Limb (tissue), 2 donors: ENCODE data around the gene PEX1.
"Not testable (repeated sequence)": the region's sequence is repeated elsewhere in the genome, so short reads cannot be mapped to it uniquely, and the experiment has no call there.

Experiments
- DNase-seq, 2 donors: peaks; one replicate each; pipeline ENCODE4 v3.0.0-alpha.2; 2016; ENCODE audit errors: extremely low spot score in 2 of 2

The PEX1 gene

DNA sequence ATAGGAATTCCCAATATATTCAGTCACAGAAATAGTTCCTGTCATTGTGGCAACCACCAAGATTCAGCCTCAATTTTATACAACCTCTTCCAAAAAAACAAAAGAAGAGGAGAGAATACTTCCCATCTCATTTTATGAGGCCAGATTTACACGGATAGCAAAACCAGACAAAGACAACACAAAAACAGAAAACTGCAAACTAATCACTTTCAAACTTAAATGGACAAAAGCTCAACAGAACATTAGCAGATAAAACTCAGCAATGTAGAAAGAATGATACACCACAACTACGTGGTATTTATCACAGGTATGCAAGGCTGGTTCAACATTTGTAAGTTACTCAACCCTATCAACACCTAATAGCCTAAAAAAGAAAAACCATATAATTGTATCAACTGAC is 22.0 kb downstream of the PEX1 start:
- no peak for DNase-seq

DNA sequence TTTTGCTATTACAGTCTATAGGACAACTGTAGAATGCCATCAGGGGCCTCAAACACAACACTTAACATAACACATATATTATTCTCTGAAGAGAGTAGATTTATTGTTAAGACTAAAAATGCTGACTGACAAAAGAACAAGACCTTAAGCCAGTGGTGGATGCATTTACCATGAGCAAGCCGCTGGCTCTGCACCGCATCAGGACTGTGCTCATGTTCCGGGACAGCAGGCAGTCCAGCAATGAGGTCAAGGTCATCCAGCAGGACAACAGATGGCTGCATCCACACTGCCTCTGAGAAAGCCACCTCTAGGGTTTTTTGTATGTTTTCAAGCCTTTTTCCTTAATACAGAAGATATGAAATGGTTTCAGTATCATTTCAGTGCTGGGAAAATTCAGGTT is 23.8 kb downstream of the PEX1 start:
- DNase-seq = no peak

DNA sequence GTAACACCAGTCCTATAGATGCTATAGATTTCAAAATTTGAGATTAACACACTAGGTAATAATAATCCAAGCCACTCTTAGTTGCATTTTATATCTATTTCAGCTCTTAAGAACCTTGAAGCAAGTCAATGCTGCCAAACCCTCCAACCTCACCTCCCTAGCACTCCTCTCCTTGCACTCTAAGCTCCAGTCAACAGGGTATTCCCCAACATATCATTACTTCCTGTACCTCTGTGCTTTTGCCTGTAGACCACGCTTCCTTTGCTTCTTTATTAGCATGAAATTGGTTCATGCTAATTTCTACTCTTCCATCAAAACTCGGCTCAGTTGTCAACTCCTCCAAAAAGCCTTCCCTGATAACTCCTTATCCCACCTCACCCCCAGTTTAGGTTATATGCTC is 24.6 kb downstream of the PEX1 start:
- DNase-seq = no peak

DNA sequence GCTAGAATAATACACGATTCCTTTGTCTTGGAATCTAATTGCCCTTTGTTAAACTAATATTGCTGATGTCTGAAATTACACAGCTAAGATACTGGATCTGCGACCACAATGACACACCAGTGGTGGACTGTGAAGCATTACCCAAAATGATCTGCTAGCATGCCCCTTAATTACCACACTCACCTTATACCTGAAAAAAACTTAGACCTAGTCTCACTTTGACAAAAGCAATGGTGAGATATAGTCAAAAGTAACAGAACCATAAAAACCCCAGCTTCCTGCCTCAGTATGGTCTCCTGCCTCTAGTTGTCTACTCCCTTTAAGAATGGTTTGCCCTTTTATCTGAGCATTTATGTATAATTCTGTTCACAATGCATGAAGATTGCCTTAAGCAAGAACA is 29.8 kb downstream of the PEX1 start:
- DNase-seq = no peak

DNA sequence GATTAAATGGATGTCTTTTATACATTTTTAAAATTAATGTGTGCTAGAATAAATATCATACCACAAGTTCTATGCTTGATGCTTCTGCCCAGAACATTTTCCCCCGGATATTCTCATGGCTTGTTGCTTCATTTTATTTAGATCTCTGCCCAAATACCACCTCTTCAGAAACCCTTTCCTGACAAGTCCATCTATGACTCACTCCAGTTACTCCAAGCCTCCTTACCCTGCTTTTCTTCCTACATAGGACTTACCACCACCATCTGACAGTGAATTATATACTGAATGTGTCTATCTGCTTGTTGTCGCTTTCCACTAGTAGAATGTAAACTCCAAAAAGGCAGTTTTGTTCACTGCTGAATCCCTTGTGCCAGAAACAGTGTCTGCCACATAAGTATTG is 31.4 kb downstream of the PEX1 start:
- no peak for DNase-seq

DNA sequence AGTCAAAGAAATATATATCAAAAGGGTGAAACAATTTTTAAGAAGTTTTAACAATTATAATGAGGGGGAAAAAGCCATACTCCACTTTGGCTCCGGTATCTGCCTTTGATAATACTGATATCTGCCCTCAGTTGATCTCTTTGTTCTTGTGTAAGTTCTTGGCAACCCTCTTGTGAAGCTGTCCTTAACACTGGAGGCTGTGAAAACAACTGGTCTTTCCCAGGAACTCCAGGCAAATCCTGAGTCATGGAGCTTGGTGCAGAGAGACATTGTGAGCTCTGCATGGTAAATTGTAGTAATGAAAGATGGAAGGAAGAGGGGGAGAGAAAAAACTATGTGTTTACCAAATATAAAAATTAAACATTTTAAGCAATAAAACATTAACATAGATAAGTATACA is 38.7 kb downstream of the PEX1 start:
- DNase-seq = no peak

DNA sequence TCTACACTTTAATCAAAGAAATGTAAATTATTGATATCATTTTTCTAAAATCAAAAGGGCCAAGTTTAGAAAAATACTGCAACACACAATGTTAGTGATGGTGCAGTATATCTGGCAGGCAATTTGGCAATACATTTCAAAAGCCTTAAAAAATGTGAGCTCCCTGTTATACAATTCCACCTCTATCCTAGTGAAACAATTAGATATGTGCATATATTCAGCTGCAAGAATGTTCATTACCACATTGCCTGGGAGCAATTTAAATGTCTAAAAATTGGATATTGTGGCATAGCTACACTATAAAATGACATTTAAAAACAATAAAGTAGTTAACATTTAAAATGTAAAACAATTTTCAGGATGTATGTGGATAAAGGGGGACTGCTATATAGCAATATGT is 40.5 kb downstream of the PEX1 start:
- no peak for DNase-seq

DNA sequence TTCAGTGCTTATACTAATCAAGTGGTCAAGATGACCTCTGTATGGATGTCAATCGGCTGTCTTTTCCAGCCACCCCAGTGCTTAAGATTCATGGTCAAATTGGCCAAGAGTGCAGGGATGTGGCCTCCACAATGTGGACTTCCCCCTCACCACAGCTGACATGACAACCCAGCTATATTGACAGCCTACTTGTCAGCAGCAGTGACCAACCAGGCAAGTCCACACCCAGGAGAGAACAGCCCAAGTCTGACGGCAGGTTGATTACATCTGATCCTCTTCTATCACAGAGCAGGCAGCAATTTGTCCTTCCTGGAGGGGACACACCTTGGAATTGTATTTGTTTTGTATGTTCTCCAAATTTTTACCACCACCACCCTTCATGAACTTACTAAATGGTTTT is 42.3 kb downstream of the PEX1 start:
- DNase-seq = no peak

DNA sequence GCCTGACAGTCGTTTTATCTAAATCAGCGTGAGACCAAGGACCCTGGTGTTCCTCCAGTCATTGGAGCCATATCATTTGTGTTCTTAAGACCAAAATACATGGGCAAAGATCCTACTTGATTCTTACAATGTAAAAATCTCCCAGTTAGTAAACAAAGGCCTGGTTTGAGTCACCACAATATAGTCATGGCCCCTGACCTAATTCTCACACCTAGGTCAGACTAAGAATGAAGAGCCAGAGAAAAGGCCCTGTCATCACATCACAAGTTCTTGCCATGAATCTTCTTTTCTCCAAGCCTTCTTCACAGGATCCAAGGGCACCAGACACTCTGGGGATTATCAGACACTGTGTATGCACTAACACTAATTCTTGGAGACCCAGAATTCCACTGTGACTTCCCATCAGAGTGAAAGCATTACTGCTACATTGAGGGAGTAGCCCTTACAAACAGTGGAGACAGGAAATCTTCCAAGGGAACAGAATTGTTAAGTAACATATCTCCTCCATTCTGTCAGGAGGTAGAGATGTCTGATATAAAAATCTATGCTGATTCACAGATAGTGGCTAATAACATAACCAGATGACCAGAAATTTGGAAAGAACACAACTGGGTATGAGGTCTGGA is 42.9 kb downstream of the PEX1 start:
- DNase-seq = no peak

DNA sequence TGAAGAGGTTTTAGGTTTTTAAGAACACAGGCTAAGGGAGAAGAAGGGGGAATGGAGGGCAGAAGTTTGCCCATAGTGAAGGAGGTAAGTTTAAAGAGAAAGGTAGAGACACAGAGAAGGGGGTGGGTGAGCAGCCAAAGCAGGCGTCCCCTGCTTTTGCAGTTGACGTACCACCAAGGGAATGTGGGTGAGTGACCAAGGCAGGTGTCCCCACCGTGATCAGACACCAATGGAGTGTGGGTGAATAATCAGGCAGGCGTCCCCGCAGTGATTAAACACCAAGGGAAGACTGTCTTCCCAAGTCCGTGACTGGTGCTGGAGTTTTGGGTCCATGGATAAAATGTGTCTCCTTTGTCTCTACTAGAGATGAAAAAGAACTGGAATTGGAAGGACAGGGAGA is 44.1 kb downstream of the PEX1 start:
- not testable (repeated sequence) for DNase-seq

DNA sequence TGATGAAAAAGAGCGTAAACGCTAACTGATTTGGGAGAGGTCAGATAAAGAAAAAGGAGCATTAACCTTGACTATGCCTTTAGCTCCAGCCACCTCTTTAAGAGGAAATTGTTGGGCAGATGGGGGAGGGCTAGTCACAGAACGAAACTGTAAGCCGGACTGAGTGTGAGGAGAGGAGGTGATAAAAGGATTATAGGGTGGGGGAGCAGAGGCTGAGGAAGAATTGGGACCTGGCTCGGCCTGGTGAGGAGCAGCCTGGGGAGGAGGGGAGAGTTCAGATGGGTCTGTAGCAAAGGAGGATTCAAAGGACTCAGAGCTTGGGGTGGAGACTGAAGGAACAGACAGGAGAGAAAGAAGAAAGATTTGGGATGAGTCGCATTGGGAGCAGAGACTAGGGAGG is 44.7 kb downstream of the PEX1 start:
- not testable (repeated sequence) for DNase-seq

DNA sequence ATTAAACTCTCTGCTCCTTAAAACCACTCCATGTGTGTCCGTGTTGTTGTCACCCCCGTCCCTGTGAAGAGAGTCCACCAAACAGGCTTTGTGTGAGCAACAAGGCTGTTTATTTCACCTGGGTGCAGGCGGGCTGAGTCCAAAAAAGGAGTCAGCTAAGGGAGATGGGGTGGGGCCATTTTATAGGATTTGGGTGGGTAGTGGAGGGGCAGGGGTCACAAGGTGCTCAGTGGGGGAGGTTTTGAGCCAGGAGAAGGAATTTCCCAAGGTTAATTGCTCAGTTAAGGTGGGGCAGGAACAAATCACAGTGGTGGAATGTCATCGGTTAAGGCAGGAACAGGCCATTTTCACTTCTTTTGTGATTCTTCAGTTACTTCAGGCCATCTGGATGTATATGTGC is 49.2 kb downstream of the PEX1 start:
- DNase-seq = not testable (repeated sequence)

DNA sequence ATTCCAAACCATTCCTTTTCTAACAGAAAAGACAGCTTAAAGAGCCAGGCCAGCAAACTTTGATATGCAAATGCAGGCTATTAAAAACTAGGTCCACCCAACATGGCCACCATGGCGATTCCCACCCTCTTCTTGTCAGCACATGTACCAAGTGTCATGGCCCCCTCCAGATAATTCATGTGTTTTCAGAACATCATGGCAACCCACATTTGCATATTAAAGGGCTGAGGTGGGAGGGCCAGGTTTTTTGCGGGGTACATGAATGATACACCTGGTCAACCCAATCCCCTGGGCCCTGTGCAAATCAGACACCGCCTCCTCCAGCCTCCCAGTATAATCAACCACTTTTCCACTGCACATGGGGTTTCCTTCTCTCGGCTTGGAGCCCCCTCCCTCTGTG is 49.6 kb downstream of the PEX1 start:
- DNase-seq = no peak

DNA sequence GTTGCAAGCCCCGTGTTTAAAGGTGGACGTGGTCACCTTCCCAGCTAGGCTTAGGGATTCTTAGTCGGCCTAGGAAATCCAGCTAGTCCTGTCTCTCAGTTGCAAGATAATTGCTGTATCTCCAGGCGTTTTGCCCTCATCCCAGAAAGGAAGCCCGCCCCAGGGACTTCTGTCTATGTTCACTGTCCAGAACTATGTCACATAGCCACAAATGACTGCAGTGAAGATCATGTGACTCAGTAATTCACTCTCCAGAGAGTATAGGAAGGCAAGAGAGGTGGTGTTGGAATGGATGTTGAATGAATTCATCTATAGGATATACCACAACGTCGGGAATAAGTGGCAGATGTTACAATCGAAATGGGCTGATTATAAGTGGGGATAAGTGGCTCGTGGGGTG is 50.2 kb downstream of the PEX1 start:
- DNase-seq = no peak

DNA sequence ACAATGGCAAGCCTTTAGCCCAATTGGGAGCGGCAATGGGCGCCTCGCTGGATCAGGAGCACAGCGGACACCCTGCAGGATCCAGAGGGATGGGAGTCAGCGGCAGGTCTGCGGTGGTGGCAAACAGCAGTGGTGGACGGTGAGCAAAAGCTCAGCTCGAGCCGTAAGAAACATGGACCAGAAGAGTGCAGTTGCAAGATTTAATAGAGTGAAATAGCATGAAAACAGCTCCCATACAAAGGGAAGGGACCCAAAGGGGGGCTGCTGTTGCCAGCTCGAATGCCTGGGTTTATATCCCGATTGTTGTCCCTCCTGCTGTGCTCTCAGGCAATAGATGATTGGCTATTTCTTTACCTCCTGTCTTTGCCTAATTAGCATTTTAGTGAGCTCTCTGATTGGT is 50.6 kb downstream of the PEX1 start, which contains the start of gene ERVW-1:
TSS of gene ERVW-1 (minus strand) at position 266 of the 400 bp plus-strand sequence. CDS start 7,565 bp downstream, outside the sequence.
- not testable (repeated sequence) for DNase-seq

DNA sequence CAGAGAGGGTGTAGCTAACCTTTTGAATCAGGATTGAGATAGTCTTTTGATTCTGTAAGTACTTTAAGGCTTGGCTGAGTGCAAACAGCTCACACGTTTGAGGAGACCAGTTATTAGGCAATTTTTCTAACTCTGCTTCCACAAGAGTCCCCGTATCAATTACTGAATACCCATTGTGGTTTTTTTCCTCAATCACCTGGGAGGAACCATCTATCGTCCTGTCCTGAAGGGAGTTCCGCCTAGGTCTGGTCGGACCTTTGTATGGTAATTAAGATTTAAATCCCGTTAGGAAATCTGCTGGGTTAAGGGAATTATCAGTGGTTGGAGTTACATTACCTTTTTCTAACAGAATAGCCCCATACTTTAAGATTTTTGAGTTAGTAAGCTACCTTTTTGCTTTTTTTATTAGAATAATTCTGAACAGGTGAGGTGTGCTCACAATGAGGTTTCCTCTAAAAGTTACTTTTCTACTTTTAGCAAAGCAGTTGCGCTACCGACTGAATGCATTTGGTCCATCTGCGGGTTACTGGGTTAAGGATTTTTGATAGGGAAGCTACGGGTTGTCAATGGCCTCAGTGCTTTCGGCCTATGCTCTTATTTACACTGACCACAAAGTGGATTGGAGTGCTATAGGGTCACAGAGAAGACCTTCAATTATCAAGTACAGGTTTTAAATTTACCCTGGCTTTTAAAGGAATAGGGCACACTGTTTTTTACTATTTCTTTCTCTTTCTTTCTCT is 52.3 kb downstream of the PEX1 start:
- not testable (repeated sequence) for DNase-seq

DNA sequence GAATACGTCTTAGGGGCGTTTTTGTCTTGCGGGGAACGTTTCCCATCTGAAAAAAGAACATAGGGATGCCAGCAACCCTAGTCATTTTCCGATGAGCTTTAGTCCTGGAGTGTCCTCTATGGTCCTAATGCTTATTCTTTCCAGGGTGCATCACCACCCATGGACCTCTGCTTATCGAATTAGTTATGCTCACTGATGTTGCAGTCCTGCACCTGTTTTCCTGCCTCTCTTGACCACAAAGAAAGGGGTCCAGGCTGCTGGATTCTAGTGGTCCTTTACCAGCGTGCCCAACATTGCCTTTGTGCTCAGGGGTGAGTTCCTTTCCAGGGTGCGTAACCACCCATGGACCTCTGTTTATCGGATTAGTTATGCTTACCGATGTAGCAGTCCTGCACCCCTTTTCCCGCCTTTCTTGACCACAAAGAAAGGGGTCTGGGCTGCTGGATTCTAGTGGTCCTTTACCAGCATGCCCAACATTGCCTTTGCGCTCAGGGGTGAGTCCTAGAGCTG is 53.0 kb downstream of the PEX1 start:
- DNase-seq = not testable (repeated sequence)

DNA sequence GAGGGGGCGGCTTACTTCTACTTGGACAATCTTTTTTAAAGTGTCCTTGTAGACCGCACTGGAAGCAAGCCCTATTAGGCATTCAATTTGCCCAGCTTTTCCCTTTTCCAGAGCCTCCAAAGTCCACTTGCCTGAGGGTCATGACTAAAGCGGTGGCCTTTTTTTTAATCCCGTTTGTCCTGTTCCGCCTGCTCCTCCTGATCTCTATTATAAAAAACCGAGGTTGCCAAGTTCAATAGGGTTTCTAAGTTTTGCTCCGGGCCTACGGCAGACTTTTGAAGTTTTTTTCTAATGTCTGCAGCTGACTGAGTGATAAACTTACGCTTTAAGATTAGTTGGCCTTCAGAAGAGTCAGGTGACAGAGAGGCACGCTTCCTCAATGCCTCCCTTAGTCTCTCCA is 54.3 kb downstream of the PEX1 start:
- DNase-seq = not testable (repeated sequence)

DNA sequence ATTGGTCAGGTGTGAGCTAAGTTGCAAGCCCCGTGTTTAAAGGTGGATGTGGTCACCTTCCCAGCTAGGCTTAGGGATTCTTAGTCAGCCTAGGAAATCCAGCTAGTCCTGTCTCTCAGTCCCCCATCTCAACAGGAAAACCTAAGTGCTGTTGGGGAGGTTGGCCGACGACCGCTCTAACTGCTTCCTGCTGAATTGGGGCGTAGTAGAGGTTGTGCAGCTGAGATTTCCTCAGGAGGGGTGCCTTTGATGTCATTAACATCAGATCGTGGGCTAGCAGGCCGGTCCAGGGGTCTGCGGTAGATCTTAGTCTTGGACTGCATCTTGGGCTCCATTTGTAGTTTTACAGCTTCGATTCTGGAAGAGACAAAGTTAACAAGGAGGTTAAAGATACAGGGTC is 59.7 kb downstream of the PEX1 start:
- DNase-seq = not testable (repeated sequence)

DNA sequence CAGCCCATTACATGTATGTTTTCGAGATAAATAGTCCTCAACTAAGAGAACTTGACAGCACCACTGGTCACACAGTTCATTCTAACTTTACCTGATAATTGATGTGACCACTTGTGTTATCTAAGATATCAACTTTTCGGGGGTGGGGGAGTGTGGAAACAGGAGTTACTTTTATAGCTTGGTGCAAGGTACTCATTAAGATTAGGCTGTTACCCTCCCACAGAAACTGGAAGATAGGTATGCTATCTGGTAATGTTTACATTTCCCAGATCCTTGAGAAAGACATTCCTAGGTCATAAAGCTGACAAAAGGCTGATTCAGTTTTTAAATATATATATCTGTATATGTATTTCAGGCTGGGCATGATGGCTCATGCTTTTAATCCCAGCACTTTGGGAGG is 61.6 kb downstream of the PEX1 start:
- no peak for DNase-seq

DNA sequence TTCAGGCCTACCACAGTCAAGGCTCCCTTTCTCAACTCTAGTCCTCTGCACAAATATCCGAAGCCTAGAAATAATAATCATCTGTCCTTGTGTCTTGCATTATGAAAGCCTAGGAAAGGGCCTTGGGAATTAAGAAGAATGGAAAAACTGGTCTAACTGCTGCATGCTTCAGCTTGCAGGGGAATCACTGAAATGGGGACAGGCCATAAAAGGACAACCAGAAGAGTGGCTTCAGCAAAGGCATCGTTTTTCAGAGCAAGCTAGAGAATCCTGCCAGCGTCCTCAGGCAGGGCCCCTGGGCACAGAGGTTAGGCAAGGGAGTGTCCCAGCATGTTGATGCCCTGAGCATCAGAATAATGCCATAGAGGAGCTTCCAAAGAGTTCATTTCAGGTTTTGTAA is 63.8 kb downstream of the PEX1 start:
- DNase-seq = no peak

DNA sequence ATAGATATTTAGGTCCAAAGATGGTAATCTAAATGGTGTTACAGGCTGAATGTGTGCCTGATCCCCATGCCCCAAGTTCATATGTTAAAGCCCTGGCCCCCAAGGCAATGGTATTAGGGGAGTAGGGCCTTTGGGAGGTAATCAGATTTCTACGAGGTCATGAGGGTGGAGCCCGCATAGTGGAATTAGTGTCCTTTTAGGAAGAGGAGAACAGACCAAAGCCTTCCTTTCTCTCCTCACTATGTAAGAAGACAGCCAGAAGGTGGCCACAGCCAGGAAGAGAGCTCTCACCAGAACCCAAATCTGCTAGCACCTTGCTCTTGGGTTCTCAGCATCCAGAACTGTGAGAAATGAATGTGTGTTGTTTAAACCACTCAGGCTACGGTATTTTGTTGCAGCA is 65.8 kb downstream of the PEX1 start:
- no peak for DNase-seq
